ENCODE results near the gene ANKRD39.

ANKRD39 gene

GRCh38 chr2:96882906-96883305 lies 25.1 kb upstream of the ANKRD39 start:
- Mint-ChIP-seq H3K36me3 (ENCODE audit: low read depth) (no peaks in the 10 kb centered on the region), H3K4me3 (no peak overlapping the region), H3K27ac (no peak overlapping the region), H3K9me3 (no peaks in the 10 kb centered on the region), H3K27me3 (ENCODE audit: low read depth, poor library complexity) (peaks cover 3% of the 10 kb centered on the region), H3K4me1 (peaks cover 86% of the 10 kb centered on the region)
- no peak for DNase-seq
- TF ChIP-seq CTCF (IDR thresholded peaks at IDR 0.05): no peak

GRCh38 chr2:96882230-96882629 lies 24.4 kb upstream of the ANKRD39 start:
- peaks cover 3% of the 10 kb centered on the region for H3K27me3 Mint-ChIP-seq (ENCODE audit: low read depth, poor library complexity)
- no peak overlapping the region for H3K27ac Mint-ChIP-seq
- no peaks in the 10 kb centered on the region for H3K9me3 Mint-ChIP-seq
- peaks cover 85% of the 10 kb centered on the region for H3K4me1 Mint-ChIP-seq
- H3K4me3 Mint-ChIP-seq: no peak overlapping the region
- H3K36me3 Mint-ChIP-seq (ENCODE audit: low read depth): no peaks in the 10 kb centered on the region
- TF ChIP-seq CTCF (IDR thresholded peaks at IDR 0.05): no peak
- DNase-seq: peak; percentile 30

- TF ChIP-seq CTCF (IDR thresholded peaks at IDR 0.05): no peak
- peaks cover 86% of the 10 kb centered on the region for H3K4me1 Mint-ChIP-seq
- H3K4me3 Mint-ChIP-seq: no peak overlapping the region
- H3K27me3 Mint-ChIP-seq (ENCODE audit: low read depth, poor library complexity): peaks cover 3% of the 10 kb centered on the region
- H3K27ac Mint-ChIP-seq: no peak overlapping the region
- H3K9me3 Mint-ChIP-seq: no peaks in the 10 kb centered on the region
- H3K36me3 Mint-ChIP-seq (ENCODE audit: low read depth): no peaks in the 10 kb centered on the region
- no peak for DNase-seq
Observed at GRCh38 chr2:96881349-96882195, 23.8 kb upstream of the ANKRD39 start.

- H3K4me1 Mint-ChIP-seq: peaks cover 86% of the 10 kb centered on the region
- H3K27me3 Mint-ChIP-seq (ENCODE audit: low read depth, poor library complexity): peaks cover 3% of the 10 kb centered on the region
- TF ChIP-seq CTCF (IDR thresholded peaks at IDR 0.05): no peak
- H3K36me3 Mint-ChIP-seq (ENCODE audit: low read depth): no peaks in the 10 kb centered on the region
- DNase-seq: no peak
- no peaks in the 10 kb centered on the region for H3K9me3 Mint-ChIP-seq
- no peak overlapping the region for H3K27ac Mint-ChIP-seq
- H3K4me3 Mint-ChIP-seq: no peak overlapping the region
Observed at GRCh38 chr2:96880891-96881273, 23.1 kb upstream of the ANKRD39 start.

GRCh38 chr2:96879545-96880040 lies 21.8 kb upstream of the ANKRD39 start:
- no peaks in the 10 kb centered on the region for H3K36me3 Mint-ChIP-seq (ENCODE audit: low read depth)
- H3K27ac Mint-ChIP-seq: peak overlapping the region; percentile 66
- TF ChIP-seq CTCF (IDR thresholded peaks at IDR 0.05): no peak
- peak overlapping the region; percentile 13 for H3K4me3 Mint-ChIP-seq
- peaks cover 3% of the 10 kb centered on the region for H3K27me3 Mint-ChIP-seq (ENCODE audit: low read depth, poor library complexity)
- no peak for DNase-seq
- no peaks in the 10 kb centered on the region for H3K9me3 Mint-ChIP-seq
- peaks cover 89% of the 10 kb centered on the region for H3K4me1 Mint-ChIP-seq

Data from nephron progenitor cell (in vitro differentiated cells).